ENCODE data around the gene BCL2. TPM values are rescaled to one million over a fixed set of nuclear protein-coding genes. Genes with fewer than 3 reads are reported as not detected.

BCL2 gene
- total RNA-seq, 1 experiment from 2014 or later = 1.5 TPM

DNA sequence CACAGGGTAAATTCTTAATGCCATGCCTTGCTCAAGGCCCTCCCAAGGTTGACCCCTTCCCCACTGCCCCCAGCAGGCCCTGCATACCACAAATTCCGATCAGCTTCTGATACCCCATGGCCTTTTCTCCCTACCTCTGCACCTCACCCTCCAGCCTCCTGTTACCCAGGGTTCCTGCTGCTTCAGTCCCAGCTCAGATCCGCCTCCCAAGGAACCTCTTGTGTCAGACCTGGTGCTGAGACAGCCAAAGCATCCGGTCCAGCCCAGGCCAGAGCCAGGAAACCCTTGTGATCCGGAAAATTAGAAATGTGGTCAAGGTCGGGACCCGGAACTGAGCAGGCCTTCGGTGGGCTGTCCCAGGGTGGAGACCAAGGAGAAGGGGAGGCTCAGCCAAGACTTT, 231.3 kb downstream of the BCL2 start:
- Histone ChIP-seq H2AFZ (ENCODE audit: low read length) (no peak overlapping the region), H3K36me3 (ENCODE audit: low read depth, low read length) (no peaks in the 10 kb centered on the region), H3K9ac (ENCODE audit: low read length) (no peak overlapping the region), H3K4me1 (ENCODE audit: insufficient read depth, low read length) (no peaks in the 10 kb centered on the region), H3K4me3 (ENCODE audit: low read length) (no peak overlapping the region), H3K27ac (ENCODE audit: low read length) (no peak overlapping the region), H3K4me2 (ENCODE audit: low read length) (no peak overlapping the region), H3K9me3 (ENCODE audit: low read length) (no peaks in the 10 kb centered on the region), H3K27me3 (ENCODE audit: low read length) (peaks cover 51% of the 10 kb centered on the region), H3F3A (ENCODE audit: low read length, unreplicated experiment) (no peaks in the 10 kb centered on the region), H3K79me2 (ENCODE audit: low read length) (no peaks in the 10 kb centered on the region), H4K20me1 (ENCODE audit: low read length) (no peaks in the 10 kb centered on the region), H3K9me2 (replicated peaks; ENCODE audit: low read length) (no peaks in the 10 kb centered on the region)
- no peak for TF ChIP-seq EZH2phosphoT487 (IDR thresholded peaks at IDR 0.05; ENCODE audit: borderline replicate concordance, low read length)
- TF ChIP-seq EZH2 (IDR thresholded peaks at IDR 0.05; ENCODE audit: low read length, unreplicated experiment) = no peak
- TF ChIP-seq, protein P1, sequence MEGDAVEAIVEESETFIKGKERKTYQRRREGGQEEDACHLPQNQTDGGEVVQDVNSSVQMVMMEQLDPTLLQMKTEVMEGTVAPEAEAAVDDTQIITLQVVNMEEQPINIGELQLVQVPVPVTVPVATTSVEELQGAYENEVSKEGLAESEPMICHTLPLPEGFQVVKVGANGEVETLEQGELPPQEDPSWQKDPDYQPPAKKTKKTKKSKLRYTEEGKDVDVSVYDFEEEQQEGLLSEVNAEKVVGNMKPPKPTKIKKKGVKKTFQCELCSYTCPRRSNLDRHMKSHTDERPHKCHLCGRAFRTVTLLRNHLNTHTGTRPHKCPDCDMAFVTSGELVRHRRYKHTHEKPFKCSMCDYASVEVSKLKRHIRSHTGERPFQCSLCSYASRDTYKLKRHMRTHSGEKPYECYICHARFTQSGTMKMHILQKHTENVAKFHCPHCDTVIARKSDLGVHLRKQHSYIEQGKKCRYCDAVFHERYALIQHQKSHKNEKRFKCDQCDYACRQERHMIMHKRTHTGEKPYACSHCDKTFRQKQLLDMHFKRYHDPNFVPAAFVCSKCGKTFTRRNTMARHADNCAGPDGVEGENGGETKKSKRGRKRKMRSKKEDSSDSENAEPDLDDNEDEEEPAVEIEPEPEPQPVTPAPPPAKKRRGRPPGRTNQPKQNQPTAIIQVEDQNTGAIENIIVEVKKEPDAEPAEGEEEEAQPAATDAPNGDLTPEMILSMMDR (conservative IDR thresholded peaks at IDR 0.05; ENCODE audit: low read depth, low read length) = no peak
- DNase-seq (no peak), ATAC-seq (no peak)
- intact Hi-C loops (cut with micrococcal nuclease) = no loop called here
- ChIA-PET CTCF (no interaction called here), POLR2A (ENCODE audit: unreplicated experiment) (no interaction called here)
- no TSS peak for BruUV-seq (replicated peaks)

DNA sequence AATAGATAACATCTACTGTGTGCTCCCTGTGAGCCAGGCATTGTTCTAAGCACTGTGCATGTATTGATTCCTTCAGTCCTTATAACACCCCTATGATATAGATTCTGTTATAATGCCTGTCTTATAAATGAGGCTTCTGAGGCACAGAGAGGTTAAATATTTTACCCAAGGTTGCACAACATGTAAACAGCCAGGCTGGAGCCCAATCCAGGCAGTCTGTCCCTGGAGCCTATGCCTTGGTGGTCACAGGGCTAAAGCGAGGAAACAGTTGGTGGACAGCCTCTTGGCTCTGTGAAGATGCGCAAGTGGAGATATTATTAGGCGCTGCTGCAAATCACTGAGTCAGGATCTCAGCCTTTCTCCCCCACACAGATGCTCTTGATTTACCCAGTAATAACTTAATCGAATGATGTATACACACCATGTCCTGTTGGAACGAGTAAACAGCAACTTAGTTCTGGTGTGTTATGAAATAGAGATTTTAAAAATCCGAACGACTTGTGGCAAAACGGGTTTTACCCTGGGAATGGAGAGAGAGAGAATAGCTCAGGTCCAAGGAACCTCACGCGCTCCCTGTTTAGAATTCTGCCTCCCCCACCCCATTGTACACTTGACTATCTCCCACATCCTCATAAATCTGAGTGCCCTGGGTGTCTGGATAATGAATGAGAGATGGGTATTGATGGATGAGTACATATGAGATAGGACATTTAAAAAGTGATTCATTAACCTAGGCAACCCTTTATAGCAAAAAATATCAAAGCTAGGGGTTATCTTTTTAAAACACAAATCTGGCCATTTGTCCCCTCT, 231.9 kb downstream of the BCL2 start:
- Histone ChIP-seq H3K79me2 (ENCODE audit: low read length) (no peaks in the 10 kb centered on the region), H2AFZ (ENCODE audit: low read length) (no peak overlapping the region), H3K9ac (ENCODE audit: low read length) (no peak overlapping the region), H3K4me3 (ENCODE audit: low read length) (no peak overlapping the region), H3K36me3 (ENCODE audit: low read depth, low read length) (no peaks in the 10 kb centered on the region), H4K20me1 (ENCODE audit: low read length) (no peaks in the 10 kb centered on the region), H3K27ac (ENCODE audit: low read length) (no peak overlapping the region), H3K9me3 (ENCODE audit: low read length) (no peaks in the 10 kb centered on the region), H3K4me1 (ENCODE audit: insufficient read depth, low read length) (no peaks in the 10 kb centered on the region), H3K27me3 (ENCODE audit: low read length) (peaks cover 53% of the 10 kb centered on the region), H3F3A (ENCODE audit: low read length, unreplicated experiment) (no peaks in the 10 kb centered on the region), H3K4me2 (ENCODE audit: low read length) (no peak overlapping the region), H3K9me2 (replicated peaks; ENCODE audit: low read length) (no peaks in the 10 kb centered on the region)
- ChIA-PET CTCF (no interaction called here), POLR2A (ENCODE audit: unreplicated experiment) (no interaction called here)
- BruUV-seq (replicated peaks) = no TSS peak
- ATAC-seq (no peak), DNase-seq (no peak)
- intact Hi-C loops (cut with micrococcal nuclease) = no loop called here
- TF ChIP-seq, protein P1 (conservative IDR thresholded peaks at IDR 0.05; ENCODE audit: low read depth, low read length) = no peak
- no peak for TF ChIP-seq EZH2 (IDR thresholded peaks at IDR 0.05; ENCODE audit: low read length, unreplicated experiment)

DNA sequence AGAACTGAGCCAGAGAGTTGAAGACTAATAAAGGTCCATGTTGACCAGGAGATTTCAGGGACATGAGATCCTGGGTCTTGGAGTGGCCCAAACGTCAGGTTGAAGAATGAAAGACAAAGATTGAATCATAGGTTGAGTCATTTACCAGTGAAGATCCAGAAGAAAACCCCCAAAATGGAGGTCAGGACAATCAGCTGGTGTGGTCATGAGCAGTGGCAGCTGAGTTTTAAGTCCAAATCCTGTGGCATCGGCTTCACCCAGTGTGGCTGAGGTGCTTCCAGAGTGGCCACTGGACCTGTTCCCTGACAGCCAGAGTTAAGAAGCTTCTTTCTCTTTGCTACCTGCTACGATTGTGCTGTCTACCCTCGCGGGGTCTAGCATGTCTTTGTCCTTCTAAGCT, 234.0 kb downstream of the BCL2 start:
- no peak overlapping the region for H3K27ac ChIP-seq (ENCODE audit: low read length)
- no peaks in the 10 kb centered on the region for H3K79me2 ChIP-seq (ENCODE audit: low read length)
- no peak for TF ChIP-seq EZH2 (IDR thresholded peaks at IDR 0.05; ENCODE audit: low read length, unreplicated experiment)
- no peak for TF ChIP-seq EZH2phosphoT487 (IDR thresholded peaks at IDR 0.05; ENCODE audit: borderline replicate concordance, low read length)
- TF ChIP-seq, protein P1 (conservative IDR thresholded peaks at IDR 0.05; ENCODE audit: low read depth, low read length) = no peak
- DNase-seq (no peak), ATAC-seq (no peak)
- no peak overlapping the region for H2AFZ ChIP-seq (ENCODE audit: low read length)
- CTCF ChIA-PET = no interaction called here
- no peaks in the 10 kb centered on the region for H4K20me1 ChIP-seq (ENCODE audit: low read length)
- H3K9me3 ChIP-seq (ENCODE audit: low read length) = no peaks in the 10 kb centered on the region
- no peaks in the 10 kb centered on the region for H3K9me2 ChIP-seq (replicated peaks; ENCODE audit: low read length)
- POLR2A ChIA-PET (ENCODE audit: unreplicated experiment) = no interaction called here
- no peaks in the 10 kb centered on the region for H3K4me1 ChIP-seq (ENCODE audit: insufficient read depth, low read length)
- intact Hi-C loops (cut with micrococcal nuclease) = no loop called here
- BruUV-seq (replicated peaks) = no TSS peak
- H3K4me2 ChIP-seq (ENCODE audit: low read length) = no peak overlapping the region
- H3K4me3 ChIP-seq (ENCODE audit: low read length) = no peak overlapping the region
- H3K9ac ChIP-seq (ENCODE audit: low read length) = no peak overlapping the region
- peaks cover 53% of the 10 kb centered on the region for H3K27me3 ChIP-seq (ENCODE audit: low read length)
- H3F3A ChIP-seq (ENCODE audit: low read length, unreplicated experiment) = no peaks in the 10 kb centered on the region
- H3K36me3 ChIP-seq (ENCODE audit: low read depth, low read length) = no peaks in the 10 kb centered on the region
